Measurements from ENCODE around the gene COL28A1.
"Not testable (repeated sequence)": the region's sequence is repeated elsewhere in the genome, so short reads cannot be mapped to it uniquely, and the experiment has no call there.

Gene COL28A1

DNA sequence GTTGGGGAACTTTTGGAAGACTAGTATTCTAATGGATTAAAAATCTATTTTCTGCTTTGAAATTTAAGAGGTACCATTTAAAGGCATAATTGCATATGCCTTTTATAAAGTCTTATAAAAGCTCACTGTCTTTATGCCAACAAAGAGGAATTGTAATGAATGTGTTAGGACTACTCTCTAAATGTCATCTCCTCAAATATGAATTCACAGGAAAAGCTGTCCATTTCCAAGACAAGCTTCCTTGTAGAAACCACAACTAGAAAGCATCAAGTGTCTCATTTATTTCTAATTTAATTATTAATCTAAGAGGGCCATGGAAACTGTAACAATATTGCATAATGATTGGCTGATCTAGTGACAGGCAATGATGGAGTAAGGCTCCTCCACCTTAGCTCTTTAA is 130.2 kb downstream of the COL28A1 start:
- no peak for DNase-seq

DNA sequence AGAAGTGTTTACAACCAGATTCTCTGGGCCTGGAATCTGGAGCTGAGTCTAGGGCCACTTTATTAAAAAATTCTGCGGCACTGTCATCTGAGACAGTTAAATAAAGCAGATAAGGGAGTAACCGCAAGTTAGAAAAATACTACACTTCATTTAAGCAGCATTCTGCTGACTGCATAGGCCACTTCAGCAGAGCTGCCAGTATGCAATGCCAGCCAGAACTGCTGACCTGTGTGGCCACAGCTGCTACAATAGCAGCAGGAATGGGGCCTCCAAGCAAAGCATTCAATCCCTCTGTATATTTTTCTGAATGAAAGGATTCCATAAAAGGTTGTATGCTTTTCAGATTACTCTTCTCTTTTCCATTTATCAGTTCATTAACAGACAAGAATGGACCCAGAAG is 136.0 kb downstream of the COL28A1 start:
- no peak for DNase-seq

DNA sequence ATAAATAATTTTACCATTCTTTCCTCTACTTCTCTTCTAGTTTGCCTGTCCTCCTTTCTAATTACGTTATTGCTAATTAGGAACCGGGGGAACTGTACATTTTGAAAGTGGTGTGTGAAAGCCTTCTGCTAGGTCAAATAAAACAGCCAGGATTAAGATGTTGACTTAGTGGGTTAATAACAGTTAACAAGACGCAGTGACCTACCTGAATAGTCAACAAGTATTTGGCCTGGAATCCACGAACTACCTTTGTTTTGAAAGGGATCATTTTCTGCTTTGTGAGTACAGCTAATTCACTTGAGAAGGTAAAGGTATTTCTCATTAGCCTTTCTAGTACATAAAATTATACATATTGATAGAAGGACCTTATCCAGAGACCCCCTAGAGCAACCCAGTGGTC is 139.9 kb downstream of the COL28A1 start:
- DNase-seq: no peak

DNA sequence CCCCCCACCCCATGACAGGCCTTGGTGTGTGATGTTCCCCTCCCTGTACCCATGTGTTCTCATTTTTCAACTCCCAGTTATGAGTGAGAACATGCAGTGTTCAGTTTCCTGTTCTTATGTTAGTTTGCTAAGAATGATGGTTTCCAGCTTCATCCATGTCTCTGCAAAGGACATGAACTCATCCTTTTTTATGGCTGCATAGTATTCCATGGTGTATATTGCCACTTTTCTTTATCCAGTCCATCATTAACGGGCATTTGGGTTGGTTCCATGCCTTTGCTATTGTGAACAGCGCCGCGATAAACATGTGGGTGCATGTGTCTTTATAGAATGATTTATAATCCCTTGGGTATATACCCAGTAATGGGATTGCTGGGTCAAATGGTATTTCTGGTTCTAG is 147.5 kb downstream of the COL28A1 start:
- DNase-seq: not testable (repeated sequence)

DNA sequence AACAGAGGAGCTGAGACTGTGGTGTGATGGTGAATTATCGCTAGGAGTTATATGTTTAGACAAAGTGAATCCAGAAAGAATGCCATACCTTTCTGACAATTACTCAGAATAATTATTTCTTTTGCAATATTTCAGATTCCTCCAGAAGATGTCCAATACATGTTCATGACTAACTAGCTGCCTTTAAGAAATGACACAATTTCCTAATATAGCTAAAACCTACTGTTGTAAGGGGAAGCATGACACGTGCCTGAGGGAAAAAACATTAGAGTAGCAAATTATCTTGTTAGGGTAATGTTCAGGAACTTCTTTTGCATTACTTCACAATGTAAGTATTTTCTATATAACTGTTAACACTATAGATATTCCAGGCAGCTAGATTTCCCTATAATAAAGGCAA is 150.3 kb downstream of the COL28A1 start:
- DNase-seq: no peak

DNA sequence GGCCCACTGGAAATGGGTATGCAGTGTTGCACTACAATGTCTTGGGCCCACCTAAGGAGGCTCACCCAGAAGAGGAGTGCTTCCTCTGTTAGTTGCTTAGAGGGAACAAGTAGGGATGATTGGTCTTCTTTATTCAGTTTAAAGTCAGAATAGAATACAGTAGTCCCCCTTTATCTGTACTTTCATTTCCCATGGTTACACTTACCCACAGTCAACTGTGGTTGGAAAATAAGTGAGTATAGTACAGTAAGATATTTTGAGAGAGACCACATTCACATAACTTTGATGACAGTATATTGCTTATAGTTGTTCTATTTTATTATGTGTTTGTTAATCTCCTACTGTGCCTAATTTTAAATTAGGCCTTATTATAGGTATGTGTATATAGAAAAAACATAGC is 151.4 kb downstream of the COL28A1 start:
- no peak for DNase-seq

DNA sequence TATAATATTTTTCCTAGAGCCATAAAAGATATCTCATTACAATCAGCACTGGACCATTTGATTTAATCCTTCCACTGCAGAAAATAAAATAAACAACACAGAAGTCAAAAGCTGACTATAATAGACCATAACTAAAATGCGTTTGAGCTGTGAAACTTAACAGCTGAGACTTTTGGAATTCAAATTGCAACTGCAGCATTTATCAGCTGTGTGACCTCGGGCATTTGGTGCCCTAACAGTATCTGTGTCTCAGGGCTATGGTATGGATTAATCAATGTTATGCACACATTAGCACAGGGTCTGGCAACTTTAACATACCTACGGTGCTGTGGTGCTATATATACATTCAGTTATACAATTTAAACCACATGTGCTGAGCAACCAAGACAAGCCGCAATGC is 160.1 kb downstream of the COL28A1 start:
- no peak for DNase-seq

DNA sequence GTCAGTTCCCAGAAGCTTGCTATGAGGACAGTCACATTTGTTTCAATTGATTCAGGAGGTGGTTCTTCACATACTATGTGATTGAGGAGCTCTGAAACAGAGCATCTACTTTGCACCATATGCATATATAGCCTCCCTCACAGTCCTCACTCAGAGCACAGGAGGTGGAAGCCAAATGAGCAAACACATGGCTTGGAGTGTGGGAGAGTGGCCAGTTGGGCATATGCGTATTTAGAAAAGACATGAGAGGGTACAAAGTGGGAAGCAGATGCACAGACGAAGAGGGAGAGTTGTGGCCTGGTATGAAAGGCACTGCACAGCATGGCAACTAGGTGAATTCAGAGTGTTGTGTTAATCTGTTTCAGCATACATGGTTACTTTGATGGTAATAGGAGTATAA is 165.6 kb downstream of the COL28A1 start:
- DNase-seq: no peak

DNA sequence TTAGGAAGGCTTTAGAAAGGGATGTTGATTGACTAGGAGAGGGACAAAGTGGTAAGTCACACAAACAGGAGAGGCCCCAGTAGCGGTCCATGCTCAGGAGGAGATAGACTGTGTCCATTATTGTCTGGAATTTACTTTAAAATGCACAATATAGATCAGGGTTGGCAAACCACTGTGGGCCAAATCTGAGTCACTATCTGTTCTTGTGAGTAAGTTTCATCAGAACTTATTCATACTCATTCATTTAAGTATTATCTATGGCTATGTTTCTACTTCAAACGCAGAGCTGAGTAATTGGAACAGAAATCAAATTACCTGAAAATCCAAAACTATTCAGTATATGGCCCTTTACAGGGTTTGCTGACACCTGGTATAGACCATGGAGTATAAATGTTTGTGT is 166.5 kb downstream of the COL28A1 start:
- no peak for DNase-seq

DNA sequence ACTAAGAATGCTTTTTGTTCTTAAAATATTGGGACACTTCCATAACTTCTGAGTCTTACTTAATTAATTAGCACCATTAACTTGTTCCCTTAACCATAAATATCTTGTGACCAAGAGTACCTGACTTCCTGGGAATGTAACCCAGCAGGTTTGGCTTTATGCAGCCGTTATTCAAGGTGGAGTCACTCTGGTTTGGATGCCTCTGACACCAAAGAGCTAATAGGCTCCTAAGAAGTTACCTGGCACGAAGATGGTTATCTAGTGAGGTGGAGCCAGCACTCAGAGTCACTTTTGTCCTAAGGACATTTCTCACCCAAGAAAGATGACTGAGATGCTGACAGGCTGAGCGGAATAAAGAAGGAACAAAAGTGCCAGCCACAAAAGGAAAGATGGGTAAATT is 181.0 kb downstream of the COL28A1 start:
- DNase-seq: no peak

DNA sequence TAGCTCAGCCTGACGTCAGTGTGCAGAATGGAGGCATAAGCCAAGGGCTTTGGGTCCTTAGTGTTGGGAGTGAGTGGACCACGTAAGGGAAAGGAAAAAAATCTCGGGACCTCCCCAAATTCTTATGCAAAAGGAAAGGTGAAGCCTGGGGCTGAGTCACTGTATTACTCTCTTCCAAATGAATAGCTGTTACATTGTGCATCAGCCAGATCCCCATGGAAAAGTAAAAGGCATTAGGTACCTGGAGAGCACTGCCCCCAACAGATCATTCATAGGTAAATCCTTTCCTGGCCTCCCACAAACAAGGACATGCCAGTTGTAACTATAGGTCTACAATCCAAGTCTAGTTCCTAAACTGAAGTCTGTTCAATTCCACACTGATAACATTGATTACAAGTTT is 182.8 kb downstream of the COL28A1 start:
- DNase-seq: no peak

DNA sequence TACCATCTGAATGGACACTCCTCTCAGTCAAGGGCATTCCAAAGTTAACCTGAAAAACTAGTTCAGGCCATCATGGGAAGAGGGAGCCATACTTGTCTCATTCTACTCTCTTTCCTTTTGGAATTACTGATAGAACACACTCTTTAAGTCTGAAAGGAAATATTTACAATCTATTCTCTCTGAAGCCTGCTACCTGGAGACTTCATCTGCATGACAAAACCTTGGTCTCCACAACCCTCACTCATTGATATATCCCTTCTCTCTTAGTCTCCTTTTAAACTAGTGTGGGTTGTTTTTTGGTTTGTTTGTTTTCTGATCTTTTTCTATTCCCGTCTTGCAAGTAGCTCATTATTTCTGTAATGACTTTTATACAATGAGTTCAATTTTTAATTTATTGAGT is 183.8 kb downstream of the COL28A1 start:
- no peak for DNase-seq

DNA sequence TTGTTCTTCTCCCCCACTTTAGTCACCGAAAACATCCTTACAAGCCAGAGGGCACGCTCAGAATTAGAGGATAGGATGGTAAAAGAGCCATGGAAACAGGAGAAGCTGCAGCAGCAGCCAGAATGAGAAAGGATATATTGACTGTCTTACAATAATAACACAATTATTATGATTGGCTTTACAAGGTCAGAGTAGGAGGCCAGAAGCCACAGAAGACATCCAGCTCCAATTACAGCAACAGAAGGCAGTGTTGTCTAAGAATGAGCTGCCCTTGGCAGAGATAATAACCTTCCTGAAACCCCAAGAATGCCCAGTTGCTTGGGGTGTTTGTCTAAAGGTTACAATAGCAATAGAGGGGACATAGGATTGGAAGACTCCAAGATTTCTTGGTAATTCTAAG is 184.5 kb downstream of the COL28A1 start:
- no peak for DNase-seq

DNA sequence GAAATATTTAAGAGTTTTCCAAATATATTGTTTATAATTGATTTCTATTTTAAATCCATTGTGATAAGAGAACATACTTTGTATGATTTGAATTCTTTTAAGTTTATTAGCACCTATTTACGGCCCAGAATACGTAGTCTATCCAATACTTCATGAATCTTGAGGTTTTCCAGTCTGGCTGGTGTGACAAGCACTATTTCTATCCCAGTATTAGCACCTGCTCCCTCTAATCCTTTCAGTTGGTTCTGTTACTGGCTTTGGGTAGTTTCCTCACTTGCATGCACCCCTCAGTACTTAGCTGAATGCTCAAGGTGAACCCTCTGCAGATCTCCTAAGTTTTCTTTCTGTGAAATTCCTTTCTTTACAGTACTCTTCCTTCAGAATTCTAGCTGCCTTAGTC is 186.5 kb downstream of the COL28A1 start:
- DNase-seq: no peak

DNA sequence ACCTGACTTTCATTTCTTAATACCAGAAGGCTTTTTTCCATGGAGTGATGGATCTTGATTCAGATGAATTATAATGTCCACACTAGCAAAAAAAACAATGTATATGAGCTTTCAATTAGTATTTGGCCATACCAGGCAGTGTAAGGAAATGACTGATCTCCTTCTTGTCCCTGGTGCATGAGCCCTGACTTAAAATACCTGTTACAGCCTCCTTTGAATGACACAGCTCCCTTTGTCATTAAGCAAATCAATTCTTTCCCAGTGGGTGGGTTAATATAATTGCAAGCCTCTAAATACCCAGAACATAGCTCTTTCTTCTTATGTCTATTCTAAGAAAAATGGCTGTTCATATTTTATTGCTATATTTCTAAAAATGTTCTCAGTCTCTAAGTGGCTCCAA is 188.6 kb downstream of the COL28A1 start:
- DNase-seq: no peak

DNA sequence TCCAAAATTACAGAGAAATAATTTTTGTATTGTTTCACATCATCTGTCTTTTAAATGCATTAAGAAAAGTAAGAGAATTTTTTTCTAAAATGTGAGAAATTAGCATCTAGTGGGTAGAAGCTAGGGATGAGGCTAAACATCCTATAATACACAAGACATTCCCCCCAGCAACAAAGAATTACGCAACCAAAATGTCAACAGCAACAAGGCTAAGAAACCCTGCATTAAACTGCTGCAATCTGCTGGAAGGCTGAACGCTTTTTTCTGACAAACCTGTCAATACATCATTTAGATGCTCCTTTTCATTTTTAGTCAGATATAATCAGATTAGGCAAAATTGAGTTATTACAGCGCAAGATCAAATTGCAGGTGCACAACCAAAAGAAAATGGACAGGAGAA is 191.1 kb downstream of the COL28A1 start:
- DNase-seq: no peak

DNA sequence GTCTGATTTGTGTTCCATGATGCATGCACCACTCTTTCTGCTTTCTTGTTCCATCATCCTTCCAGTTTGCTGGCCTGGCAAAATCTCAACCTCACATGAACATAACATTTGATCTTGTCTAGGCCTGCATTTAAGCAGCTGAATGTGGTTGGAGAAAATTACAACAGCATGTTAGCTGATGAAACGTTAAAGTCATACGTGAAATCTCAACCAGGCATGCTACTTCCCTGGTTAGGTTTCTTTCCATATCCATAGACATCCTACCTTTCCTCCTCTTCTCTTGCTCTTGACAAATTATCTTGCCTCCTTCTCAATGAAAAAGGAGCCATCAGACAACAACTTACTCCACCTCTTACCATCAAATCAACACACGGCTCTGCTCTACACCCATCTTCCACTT is 199.8 kb downstream of the COL28A1 start:
- no peak for DNase-seq

DNA sequence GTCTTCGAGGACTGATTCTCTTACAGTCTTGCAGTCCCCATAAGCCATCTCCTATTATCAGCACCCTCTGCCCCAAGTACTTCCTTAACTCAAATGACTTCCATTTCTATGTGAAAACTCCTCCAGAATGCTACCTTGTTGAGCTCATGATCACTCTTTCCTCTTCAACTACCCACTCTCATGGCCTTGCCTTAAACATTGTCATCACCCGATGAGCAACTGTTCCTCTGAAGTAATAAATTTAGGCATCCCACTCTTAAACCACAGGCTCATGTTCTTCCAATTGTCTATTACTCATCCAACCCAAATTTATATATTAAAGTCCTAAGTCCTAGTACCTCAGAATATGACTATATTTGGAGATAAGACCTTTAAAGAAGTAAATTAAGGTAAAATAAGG is 200.5 kb downstream of the COL28A1 start:
- DNase-seq: no peak

DNA sequence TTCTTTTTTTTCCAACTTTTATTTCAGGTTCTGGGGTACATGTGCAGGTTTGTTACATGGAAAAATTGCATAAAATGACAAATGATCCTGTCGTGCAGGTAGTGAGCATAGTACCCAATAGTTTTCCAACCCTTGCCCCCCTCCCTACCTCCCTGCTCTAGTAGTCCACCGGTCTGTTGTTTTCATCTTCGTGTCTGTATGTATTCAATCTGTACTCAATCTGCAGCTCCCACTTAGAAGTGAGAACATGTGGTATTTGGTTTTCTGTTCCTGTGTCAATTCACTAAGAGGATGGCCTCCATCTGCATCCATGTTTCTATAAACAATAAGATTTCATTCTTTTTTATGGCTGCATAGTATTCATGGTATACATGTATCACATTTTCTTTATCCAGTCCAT is 202.1 kb downstream of the COL28A1 start:
- no peak for DNase-seq

DNA sequence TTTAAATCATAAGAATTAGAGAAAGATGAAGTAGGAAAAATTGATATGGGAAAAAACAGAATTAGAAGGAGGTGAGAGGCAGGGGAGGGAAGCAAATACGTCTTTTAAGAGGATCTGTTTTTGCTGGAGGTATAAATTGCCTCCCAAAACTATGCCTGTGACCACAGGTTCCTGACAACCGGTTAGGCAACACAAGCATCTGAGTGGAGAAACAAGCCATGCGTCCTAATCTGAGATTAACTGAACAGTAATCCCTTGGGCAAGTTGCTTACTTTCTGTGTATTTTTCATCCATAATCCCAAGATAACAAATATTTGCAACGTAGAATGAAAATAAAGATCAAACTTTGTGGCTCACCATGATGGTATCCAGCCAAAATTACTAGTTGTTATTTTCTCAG is 204.2 kb downstream of the COL28A1 start:
- DNase-seq: no peak

DNA sequence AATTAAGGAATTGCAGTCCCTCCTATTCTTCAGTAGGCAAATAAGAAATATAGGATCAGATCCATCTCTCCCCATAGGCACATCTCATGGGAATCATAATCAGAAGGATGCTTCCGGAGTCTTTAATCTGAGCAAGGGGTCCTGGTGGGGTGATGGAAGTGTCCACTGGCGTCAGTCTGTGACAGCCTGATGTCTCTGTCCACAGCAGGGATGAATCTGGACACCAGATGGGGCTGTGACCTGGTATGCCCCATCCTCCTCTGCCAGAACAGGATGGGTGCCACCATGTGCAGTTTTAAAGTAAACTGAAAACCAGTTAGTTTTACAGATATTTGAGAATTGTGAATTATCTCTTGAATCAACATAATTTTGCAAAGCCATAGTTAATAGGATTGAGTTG is 204.7 kb downstream of the COL28A1 start:
- DNase-seq: no peak

DNA sequence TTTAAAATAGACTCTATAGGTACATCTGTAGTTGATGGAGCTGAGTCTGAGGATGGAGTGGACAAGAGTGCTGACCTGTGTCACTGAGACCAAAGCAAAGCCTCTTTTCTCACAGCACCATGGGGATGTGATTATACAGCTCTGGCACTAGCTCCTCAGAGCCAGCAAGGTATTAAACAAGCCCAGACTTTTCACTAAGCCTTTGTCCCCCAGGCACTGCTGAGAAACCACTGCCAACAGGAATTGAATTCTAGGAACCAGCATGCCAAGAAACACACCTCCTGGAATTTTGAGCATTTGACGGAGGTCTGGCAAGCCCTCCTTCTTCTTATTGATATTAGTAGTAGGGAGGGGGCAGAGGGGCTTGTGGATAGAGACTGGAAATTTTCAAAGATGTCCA is 206.3 kb downstream of the COL28A1 start:
- DNase-seq: no peak

DNA sequence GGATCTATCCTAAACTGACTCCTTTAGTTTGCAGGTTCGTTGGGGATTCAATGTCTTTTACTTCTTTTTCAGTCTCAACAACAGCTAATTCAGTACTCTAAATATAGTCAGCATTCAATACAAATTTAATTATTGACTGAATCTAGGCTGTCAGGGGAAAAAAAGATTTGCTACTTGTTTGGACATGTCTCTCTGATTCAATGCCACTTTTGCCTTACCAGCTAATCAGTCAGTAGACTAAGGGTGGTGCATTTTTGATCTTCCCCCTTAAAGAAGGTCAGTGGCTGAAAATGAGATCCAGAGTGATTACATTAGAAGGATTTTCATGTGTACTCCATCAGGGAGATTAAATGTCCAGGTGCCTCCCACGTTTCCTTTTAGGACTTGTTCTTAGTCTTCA is 208.2 kb downstream of the COL28A1 start:
- no peak for DNase-seq

DNA sequence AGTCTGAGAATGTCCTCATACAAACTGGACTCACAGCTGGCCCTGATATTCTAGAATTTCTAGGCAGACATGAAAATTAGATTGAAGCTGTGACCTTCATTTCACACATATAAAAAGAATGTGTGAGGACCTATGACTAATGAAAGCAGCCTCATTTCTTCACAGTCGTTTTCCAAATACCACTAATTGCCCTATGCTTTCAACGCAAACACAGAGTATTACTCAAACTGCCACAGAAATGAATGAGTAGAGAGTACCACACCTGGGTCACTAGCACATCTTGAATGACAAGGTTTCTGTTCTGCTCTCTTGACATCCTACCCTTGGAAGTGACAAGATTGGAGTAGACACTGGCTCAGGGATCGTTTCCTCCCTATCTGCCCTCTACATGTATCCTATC is 211.0 kb downstream of the COL28A1 start:
- no peak for DNase-seq

DNA sequence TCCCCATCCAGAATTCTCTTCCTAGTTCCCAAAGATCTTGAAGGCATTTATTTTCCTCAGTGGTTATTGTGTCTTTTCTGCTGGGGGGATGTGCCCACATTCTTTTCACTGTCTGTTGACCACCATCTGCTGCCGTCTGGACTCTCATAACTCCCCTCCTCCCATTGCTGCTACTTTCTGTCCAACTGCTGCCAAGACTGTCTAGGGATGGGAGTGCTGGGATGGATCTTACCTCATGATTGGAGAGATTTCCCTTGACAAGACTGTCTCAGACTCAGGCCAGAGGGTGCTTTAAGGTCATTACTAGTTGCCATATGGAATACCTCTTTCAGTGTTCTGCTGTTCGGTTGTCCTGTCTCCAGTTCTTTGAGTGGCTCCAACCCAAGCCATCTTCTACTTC is 211.8 kb downstream of the COL28A1 start:
- no peak for DNase-seq

DNA sequence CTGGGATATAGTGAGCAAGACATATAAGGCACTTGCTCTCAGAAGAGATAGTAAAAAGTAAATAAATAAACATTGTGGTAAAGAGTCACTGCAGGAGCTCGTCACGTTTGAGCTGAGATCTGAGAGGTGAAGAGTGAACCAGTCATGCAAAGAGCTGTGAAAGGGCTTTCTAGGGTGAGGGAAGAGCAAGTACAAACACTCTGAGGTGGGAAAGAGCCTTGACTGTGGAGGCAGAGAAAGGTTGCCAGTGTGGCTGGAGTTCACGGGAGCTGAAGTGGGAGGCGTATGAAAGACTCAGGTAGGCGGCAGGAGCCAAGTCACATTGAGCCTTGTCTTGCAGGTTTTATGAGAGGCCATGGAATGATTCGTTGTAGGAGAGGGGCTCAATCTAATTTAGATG is 212.3 kb downstream of the COL28A1 start:
- DNase-seq: no peak

All from NCI-H1417 treated with DMSO at 0.1 percent for 48 hours (cell line).